Fibroblast of skin of left biceps (primary cell): ENCODE data around the gene CRABP2.

Source experiments
- DNase-seq, 2 experiments: peaks; one replicate each; pipeline ENCODE4 v3.0.0-alpha.2; 2013; ENCODE audit warnings: low read depth in 2 of 2

CRABP2 gene

GRCh38 chr1:156655151-156655903 lies 50.1 kb downstream of the CRABP2 start:
- no peak for DNase-seq

GRCh38 chr1:156654700-156655099 lies 50.7 kb downstream of the CRABP2 start:
- no peak for DNase-seq

GRCh38 chr1:156652992-156653355 lies 52.4 kb downstream of the CRABP2 start:
- no peak for DNase-seq

GRCh38 chr1:156652131-156652991 lies 53.0 kb downstream of the CRABP2 start:
- DNase-seq = no peak
